Cerebellar cortex (tissue), 1 donor: ENCODE results near the gene KRT7.
A peak's percentile ranks its signal among the peaks of the same experiment; 100 is the strongest.

Experiments used
- DNase-seq: peaks from one replicate; pipeline ENCODE4 v3.0.0-alpha.2; 2015; ENCODE audit warnings: low spot score

Gene KRT7

GRCh38 chr12:52232674-52233461 is at the start of gene KRT7:
KRT7 (plus strand) TSS chr12:52233243; CDS start chr12:52233297, 54 bp downstream.
- no peak for DNase-seq

- peak; percentile 51 for DNase-seq
Measured at GRCh38 chr12:52183544-52183910, 49.5 kb upstream of the KRT7 start.

DNA sequence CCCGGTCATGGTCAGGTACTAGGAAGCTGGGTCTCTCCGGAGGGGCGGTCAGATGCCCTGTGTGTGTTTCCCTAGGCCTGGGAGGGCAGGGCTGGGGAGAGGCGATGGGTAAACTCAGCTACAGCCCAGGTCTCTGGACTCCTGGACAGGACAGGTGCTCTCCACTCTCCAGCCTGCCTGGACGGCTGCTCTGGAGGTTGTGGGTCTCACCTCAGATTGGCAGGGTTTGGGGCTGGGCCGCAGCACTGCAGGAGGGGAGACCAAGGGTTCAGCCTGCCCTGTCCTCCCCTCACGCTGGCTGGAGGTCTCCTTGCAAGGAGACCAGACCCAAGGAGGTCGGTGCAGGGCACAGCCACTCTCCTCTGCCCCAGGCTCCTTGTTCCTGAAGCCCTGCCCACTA is 49.1 kb upstream of the KRT7 start:
- DNase-seq, result no peak

DNA sequence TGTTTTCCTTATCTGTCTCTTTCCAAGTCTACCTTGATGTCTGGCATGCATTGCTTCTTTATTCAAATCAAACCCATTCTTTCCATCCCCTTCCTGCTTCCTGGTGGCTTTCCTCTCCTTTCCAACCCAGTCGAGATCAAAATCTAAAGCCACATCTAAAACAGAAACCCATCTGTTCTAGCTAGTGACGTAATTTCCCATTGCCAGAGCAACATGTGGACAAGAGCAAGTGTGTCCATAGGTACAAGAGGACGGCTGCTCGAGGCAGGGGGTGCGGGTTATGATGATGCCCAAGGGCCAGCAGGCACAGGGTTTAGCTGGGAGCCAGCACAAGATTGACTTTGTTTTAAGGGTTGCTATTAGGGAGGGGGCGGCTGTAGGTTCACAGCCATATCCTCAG is 48.2 kb upstream of the KRT7 start:
- DNase-seq, result no peak

GRCh38 chr12:52185400-52185967 is 47.6 kb upstream of the KRT7 start:
- DNase-seq, result no peak

GRCh38 chr12:52186118-52186840 is 46.8 kb upstream of the KRT7 start:
- no peak for DNase-seq

- no peak for DNase-seq
Measured at GRCh38 chr12:52187206-52187605, 45.8 kb upstream of the KRT7 start.

- no peak for DNase-seq
Measured at GRCh38 chr12:52187640-52188039, 45.4 kb upstream of the KRT7 start.

DNA sequence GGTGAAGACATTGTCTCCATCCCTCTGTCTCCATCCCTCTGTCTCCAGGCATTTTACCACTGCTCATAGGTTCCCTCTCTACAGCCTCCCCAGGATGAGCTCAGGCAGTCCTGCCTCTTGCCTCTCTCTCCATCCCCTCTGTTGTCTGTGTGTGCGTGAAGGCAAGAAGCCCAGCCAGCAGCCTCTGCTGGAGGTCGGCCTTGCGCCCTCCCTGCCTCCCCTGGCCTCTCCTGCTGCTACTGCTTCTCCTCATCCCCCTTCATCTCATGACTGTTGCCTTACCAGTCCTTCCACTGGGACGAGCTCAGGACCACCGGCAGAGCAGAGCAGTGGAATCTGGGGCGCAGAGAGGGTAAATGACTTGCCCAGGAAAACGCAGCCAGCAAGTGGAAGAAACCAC is 44.4 kb upstream of the KRT7 start:
- DNase-seq, result no peak

- DNase-seq, result no peak
Measured at GRCh38 chr12:52189376-52190174, 43.5 kb upstream of the KRT7 start.

DNA sequence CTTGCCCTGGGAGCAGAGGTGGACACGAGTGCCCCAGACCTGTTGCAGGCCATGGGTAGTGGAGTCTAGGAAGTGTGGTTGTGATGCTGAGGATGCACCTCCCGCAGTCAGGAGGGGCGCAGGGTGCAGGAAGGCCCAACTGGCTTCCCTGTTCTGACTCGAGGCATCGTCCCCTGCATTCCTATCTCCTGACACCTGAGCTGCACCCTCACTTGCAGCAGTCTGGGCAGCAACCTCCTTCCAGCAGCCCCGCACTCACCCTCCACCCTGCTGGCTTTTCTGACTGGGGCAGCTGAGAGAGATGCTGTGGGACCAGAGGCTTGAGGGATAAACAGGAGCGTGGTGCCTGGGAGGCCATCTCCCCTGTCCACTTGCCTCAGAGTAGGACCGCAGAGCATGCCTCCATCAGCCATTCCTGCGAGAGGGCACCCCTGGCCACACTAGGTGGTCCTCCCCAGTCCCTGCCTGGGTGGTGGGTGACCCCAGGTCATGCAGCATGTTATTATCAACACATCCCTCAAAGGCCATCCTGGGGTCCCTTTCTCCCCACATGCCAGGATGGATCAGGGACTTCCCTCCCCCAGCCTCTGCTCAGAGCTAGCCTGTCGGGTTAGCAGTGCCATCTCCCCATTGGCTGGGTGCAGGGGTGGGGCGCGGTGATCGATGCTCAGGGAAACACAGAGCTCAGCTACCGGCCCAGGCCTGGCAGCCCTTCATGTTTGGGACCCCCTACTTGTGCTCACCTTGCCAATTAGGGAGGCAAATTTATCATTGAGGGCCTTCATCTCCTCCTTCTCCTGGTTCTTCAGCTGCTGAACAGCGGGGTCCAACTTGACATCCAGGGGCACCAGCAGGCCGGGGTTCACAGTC is 41.9 kb upstream of the KRT7 start:
- DNase-seq, result no peak

DNA sequence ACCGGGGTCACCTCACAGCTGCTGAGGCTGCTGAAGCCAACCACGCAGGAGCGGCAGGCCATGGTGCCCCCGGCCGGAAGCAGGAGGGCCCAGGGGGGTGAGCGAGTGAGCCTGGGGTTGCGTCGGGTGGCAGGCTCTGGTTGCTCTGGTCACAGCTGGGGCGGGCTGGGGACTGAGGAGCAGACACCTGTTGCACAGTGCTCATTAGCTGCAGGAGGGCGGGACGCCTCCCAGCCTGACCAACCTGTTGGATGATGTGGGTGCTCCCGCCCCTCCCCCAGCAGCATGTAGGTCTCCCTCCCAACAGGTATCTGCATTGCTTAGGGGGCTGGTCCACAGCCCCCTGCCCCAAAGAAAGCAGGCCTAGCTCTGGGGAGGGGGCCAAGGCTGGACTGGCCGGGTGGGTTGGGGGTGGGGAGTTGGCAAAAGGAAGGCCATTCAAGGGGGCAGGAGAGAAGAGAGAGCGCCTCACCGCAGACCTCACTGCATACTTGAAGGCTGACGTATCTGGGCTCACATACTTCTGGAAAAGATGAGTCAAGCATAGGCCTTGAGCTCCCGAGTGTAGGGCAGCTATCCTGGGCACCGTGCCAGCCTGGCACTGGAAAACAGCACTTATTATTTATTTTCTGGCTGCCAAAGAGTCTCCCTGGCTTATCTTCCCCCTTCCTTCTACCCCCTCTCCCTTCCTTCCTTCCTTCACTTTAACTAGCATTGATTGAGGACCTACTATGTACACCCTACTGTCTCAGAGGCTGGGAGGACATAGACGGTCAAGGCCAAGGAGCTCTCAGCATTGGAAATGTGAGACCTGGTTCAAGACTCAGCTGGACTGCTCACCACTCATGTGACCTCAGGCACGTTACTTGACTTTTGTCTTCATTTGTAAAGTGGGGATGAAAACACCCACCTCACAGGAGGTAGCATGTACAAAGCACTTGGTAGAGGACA is 40.9 kb upstream of the KRT7 start, which contains the start of gene KRT80:
TSS of gene KRT80 (minus strand) at position 174 of the 951 bp plus-strand sequence. CDS start at position 62, 112 bp downstream.
- no peak for DNase-seq

- DNase-seq, result no peak
Measured at GRCh38 chr12:52193532-52193931, 39.5 kb upstream of the KRT7 start.

GRCh38 chr12:52193991-52194390 is 39.1 kb upstream of the KRT7 start:
- DNase-seq, result no peak

- no peak for DNase-seq
Measured at GRCh38 chr12:52195065-52195730, 37.8 kb upstream of the KRT7 start.

GRCh38 chr12:52197371-52198231 is 35.4 kb upstream of the KRT7 start:
- DNase-seq, result peak; percentile 78

DNA sequence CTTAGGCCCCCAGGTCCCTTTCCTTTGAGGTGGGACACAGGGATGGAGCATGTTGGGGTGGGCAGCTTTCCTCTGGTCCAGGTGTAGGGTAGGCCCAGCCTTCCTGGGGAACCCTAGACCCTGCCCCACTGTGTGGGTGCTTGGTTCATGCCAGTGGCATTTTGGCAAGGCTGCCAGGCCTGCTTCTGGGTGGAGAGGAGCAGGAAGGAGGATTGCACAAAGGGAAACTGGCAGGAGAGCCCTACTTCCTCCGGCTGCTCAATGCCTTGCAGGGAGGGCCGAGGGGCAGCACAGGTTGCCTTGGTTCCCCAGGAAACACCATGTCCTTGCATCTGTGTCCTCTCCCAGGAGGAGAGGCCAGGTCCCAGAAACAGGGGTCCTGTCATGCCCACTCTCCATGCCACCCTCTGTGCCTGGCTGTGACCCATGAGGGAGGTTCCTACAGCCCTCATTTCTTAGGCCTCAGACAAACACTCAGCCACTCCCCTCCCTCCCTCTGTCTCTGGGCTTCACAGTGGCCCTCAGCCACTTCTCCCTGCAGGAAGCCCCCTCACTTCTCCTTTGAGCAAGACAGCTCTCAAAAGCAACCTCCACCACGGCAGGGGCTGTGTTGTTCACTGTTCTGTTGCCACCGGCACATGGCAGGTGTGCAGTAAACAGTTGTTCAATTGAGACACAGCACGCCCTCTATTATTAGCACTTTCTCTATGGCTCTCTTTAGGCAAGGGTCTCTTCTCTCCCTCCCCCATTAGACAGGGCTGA is 34.4 kb upstream of the KRT7 start:
- no peak for DNase-seq
